Epidermal melanocyte (primary cell): ENCODE data around the gene RGPD3.

Source experiments
- DNase-seq: peaks from one replicate; pipeline ENCODE4 v3.0.0; 2011; ENCODE audit warnings: low spot score; ENCODE audit not compliant: insufficient read length

The RGPD3 gene

GRCh38 chr2:106343274-106343673 is 124.9 kb downstream of the RGPD3 start:
- DNase-seq = no peak

GRCh38 chr2:106342831-106343251 is 125.4 kb downstream of the RGPD3 start:
- no peak for DNase-seq

- no peak for DNase-seq
Measured at GRCh38 chr2:106341666-106342065, 126.5 kb downstream of the RGPD3 start.
